Measurements from ENCODE around the gene ANTXR2. TPM values are rescaled to one million over a fixed set of nuclear protein-coding genes. Genes with fewer than 3 reads are reported as not detected.
"Not testable (repeated sequence)": the region's sequence is repeated elsewhere in the genome, so short reads cannot be mapped to it uniquely, and the experiment has no call there.

Gene ANTXR2
- total RNA-seq, result 10 to 100 TPM; 38.6 to 60.1 TPM

- DNase-seq (ENCODE audit: low spot score) (peak; percentile 81), ATAC-seq (peak; percentile 88 to 91)
- peak within 1 kb of the TSS; percentile 81 to 83 for H3K27ac Mint-ChIP-seq
- no peaks in the 10 kb centered on the region for H3K9me3 Mint-ChIP-seq
- H3K4me3 Mint-ChIP-seq, result peak within 1 kb of the TSS; percentile 89
- H3K4me1 Mint-ChIP-seq (ENCODE audit: low read depth in 2 of 2), result peaks cover 36 to 76% of the 10 kb centered on the region in 2 donors
- H3K36me3 Mint-ChIP-seq, result peaks cover 15% of the 10 kb centered on the region
- H3K27me3 Mint-ChIP-seq, result peaks cover 0 to 2% of the 10 kb centered on the region in 2 donors
These were observed at the start of gene ANTXR2 for GRCh38 chr4:80072744-80073472. ANTXR2 (minus strand) TSS chr4:80073229; CDS start chr4:80072560, 669 bp downstream.

- not testable (repeated sequence) for H3K4me3 Mint-ChIP-seq; ATAC-seq; DNase-seq (ENCODE audit: low spot score); H3K27ac Mint-ChIP-seq; H3K9me3 Mint-ChIP-seq
- H3K36me3 Mint-ChIP-seq, result peaks cover 18% of the 10 kb centered on the region
- peaks cover 12 to 31% of the 10 kb centered on the region in 2 donors for H3K27me3 Mint-ChIP-seq
- peaks cover 20 to 25% of the 10 kb centered on the region in 2 donors for H3K4me1 Mint-ChIP-seq (ENCODE audit: low read depth in 2 of 2)
These were observed 48.8 kb upstream of the ANTXR2 start for GRCh38 chr4:80121815-80122214.

GRCh38 chr4:80119620-80120019, 46.6 kb upstream of the ANTXR2 start:
- not testable (repeated sequence) for H3K9me3 Mint-ChIP-seq; H3K27ac Mint-ChIP-seq; DNase-seq (ENCODE audit: low spot score); ATAC-seq; H3K4me1 Mint-ChIP-seq (ENCODE audit: low read depth in 2 of 2); H3K4me3 Mint-ChIP-seq
- H3K36me3 Mint-ChIP-seq, result peaks cover 24% of the 10 kb centered on the region
- peaks cover 12 to 37% of the 10 kb centered on the region in 2 donors for H3K27me3 Mint-ChIP-seq

- Mint-ChIP-seq H3K9me3 (peaks cover 10% of the 10 kb centered on the region), H3K27me3 (peaks cover 17 to 37% of the 10 kb centered on the region in 2 donors), H3K36me3 (peaks cover 24% of the 10 kb centered on the region), H3K27ac (no peak overlapping the region), H3K4me1 (ENCODE audit: low read depth in 2 of 2) (peaks cover 0 to 3% of the 10 kb centered on the region in 2 donors), H3K4me3 (no peak overlapping the region)
- DNase-seq (ENCODE audit: low spot score) (no peak), ATAC-seq (no peak)
These were observed 43.5 kb upstream of the ANTXR2 start for GRCh38 chr4:80116516-80116915.

GRCh38 chr4:80115368-80116181, 42.5 kb upstream of the ANTXR2 start:
- peaks cover 0 to 3% of the 10 kb centered on the region in 2 donors for H3K4me1 Mint-ChIP-seq (ENCODE audit: low read depth in 2 of 2)
- H3K4me3 Mint-ChIP-seq, result no peak overlapping the region
- peaks cover 17 to 37% of the 10 kb centered on the region in 2 donors for H3K27me3 Mint-ChIP-seq
- H3K27ac Mint-ChIP-seq, result no peak overlapping the region
- H3K9me3 Mint-ChIP-seq, result peaks cover 10% of the 10 kb centered on the region
- DNase-seq (ENCODE audit: low spot score) (no peak), ATAC-seq (no peak)
- H3K36me3 Mint-ChIP-seq, result peaks cover 24% of the 10 kb centered on the region

GRCh38 chr4:80114732-80115265, 41.8 kb upstream of the ANTXR2 start:
- H3K27ac Mint-ChIP-seq, result no peak overlapping the region
- peaks cover 24% of the 10 kb centered on the region for H3K36me3 Mint-ChIP-seq
- peaks cover 10% of the 10 kb centered on the region for H3K9me3 Mint-ChIP-seq
- no peak for DNase-seq (ENCODE audit: low spot score)
- H3K27me3 Mint-ChIP-seq, result peaks cover 16 to 40% of the 10 kb centered on the region in 2 donors
- H3K4me1 Mint-ChIP-seq (ENCODE audit: low read depth in 2 of 2), result peaks cover 0 to 3% of the 10 kb centered on the region in 2 donors
- ATAC-seq, result peak in 1 of 2 donors; percentile 53
- no peak overlapping the region for H3K4me3 Mint-ChIP-seq

- no peak for ATAC-seq
- Mint-ChIP-seq H3K4me1 (ENCODE audit: low read depth in 2 of 2) (peaks cover 0 to 3% of the 10 kb centered on the region in 2 donors), H3K9me3 (peaks cover 10% of the 10 kb centered on the region), H3K27ac (no peak overlapping the region), H3K4me3 (no peak overlapping the region), H3K36me3 (peaks cover 24% of the 10 kb centered on the region), H3K27me3 (peaks cover 15 to 32% of the 10 kb centered on the region in 2 donors)
- no peak for DNase-seq (ENCODE audit: low spot score)
These were observed 40.6 kb upstream of the ANTXR2 start for GRCh38 chr4:80113615-80114014.

GRCh38 chr4:80112236-80112635, 39.2 kb upstream of the ANTXR2 start:
- Mint-ChIP-seq H3K4me3 (no peak overlapping the region), H3K36me3 (peaks cover 15% of the 10 kb centered on the region), H3K9me3 (peaks cover 12% of the 10 kb centered on the region), H3K4me1 (ENCODE audit: low read depth in 2 of 2) (peaks cover 0 to 3% of the 10 kb centered on the region in 2 donors), H3K27me3 (peaks cover 8 to 29% of the 10 kb centered on the region in 2 donors), H3K27ac (no peak overlapping the region)
- DNase-seq (ENCODE audit: low spot score) (no peak), ATAC-seq (no peak)

GRCh38 chr4:80111276-80111675, 38.2 kb upstream of the ANTXR2 start:
- Mint-ChIP-seq H3K4me1 (ENCODE audit: low read depth in 2 of 2) (peaks cover 0 to 3% of the 10 kb centered on the region in 2 donors), H3K27me3 (peaks cover 10 to 29% of the 10 kb centered on the region in 2 donors), H3K4me3 (no peak overlapping the region), H3K36me3 (peaks cover 15% of the 10 kb centered on the region), H3K9me3 (peaks cover 9% of the 10 kb centered on the region), H3K27ac (no peak overlapping the region)
- ATAC-seq (no peak), DNase-seq (ENCODE audit: low spot score) (no peak)

- no peak for DNase-seq (ENCODE audit: low spot score)
- H3K4me1 Mint-ChIP-seq (ENCODE audit: low read depth in 2 of 2), result no peaks in the 10 kb centered on the region
- peaks cover 6 to 31% of the 10 kb centered on the region in 2 donors for H3K27me3 Mint-ChIP-seq
- H3K9me3 Mint-ChIP-seq, result peaks cover 9% of the 10 kb centered on the region
- no peak for ATAC-seq
- no peak overlapping the region for H3K27ac Mint-ChIP-seq
- H3K36me3 Mint-ChIP-seq, result peaks cover 21% of the 10 kb centered on the region
- H3K4me3 Mint-ChIP-seq, result no peak overlapping the region
These were observed 34.3 kb upstream of the ANTXR2 start for GRCh38 chr4:80107374-80107773.

GRCh38 chr4:80104927-80105326, 31.9 kb upstream of the ANTXR2 start:
- H3K4me3 Mint-ChIP-seq, result no peak overlapping the region

GRCh38 chr4:80103629-80104028, 30.6 kb upstream of the ANTXR2 start:
- Mint-ChIP-seq H3K4me1 (ENCODE audit: low read depth in 2 of 2) (peaks cover 0 to 3% of the 10 kb centered on the region in 2 donors), H3K27me3 (peaks cover 3 to 22% of the 10 kb centered on the region in 2 donors), H3K4me3 (no peak overlapping the region), H3K9me3 (peaks cover 9% of the 10 kb centered on the region), H3K27ac (no peak overlapping the region), H3K36me3 (peaks cover 21% of the 10 kb centered on the region)
- DNase-seq (ENCODE audit: low spot score) (no peak), ATAC-seq (no peak)

More at GRCh38 chr4:80104927-80105326, 31.9 kb upstream of the ANTXR2 start:
- Mint-ChIP-seq H3K27me3 (peaks cover 6 to 27% of the 10 kb centered on the region in 2 donors), H3K27ac (no peak overlapping the region), H3K9me3 (peaks cover 9% of the 10 kb centered on the region), H3K4me1 (ENCODE audit: low read depth in 2 of 2) (peaks cover 0 to 3% of the 10 kb centered on the region in 2 donors), H3K36me3 (peaks cover 21% of the 10 kb centered on the region)
- no peak for ATAC-seq
- DNase-seq (ENCODE audit: low spot score), result no peak

GRCh38 chr4:80101792-80102116, 28.7 kb upstream of the ANTXR2 start:
- Mint-ChIP-seq H3K4me1 (ENCODE audit: low read depth in 2 of 2) (peaks cover 0 to 3% of the 10 kb centered on the region in 2 donors), H3K9me3 (peaks cover 2% of the 10 kb centered on the region), H3K4me3 (no peak overlapping the region), H3K27me3 (peaks cover 7 to 8% of the 10 kb centered on the region in 2 donors), H3K27ac (no peak overlapping the region), H3K36me3 (peaks cover 11% of the 10 kb centered on the region)
- ATAC-seq (no peak), DNase-seq (ENCODE audit: low spot score) (no peak)
